COLO829 (cell line): ENCODE results near the gene PTPN23.
"Not testable (repeated sequence)": the region's sequence is repeated elsewhere in the genome, so short reads cannot be mapped to it uniquely, and the experiment has no call there.

Experiments used
- DNase-seq: peaks from one replicate; pipeline ENCODE4 v3.0.0; 2012; ENCODE audit warnings: low spot score

PTPN23 gene

DNA sequence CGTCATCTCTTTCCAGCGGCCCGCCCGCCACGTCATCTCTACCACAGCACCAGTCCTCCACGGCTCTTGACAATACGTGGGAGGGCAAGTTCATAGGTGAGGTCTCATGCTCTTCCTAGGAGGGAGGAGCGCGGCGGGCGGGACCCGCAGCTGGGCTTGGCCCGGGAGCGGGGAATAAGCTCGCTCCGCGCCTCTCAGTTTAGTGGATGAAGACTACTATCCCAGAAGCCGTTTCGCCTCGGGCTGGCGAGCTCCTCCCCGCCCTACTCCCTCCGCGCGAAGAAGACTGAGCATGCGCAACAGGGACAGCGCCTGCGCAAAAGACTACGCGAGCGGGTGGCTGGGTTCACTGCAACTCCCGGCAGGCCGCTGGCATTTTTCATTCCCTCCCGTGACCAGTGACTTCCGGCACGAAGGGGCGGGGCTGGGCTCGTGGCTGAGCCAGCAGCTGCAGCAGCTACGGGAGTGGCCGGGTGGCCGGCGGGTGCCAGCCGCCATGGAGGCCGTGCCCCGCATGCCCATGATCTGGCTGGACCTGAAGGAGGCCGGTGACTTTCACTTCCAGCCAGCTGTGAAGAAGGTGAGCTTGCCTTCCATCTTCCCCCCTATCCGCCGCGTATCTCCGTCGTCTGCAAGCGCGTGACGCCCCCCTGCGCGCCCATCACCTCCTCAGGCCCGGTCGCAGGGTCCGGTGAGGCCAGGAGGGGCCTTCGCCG, at the start of gene PTPN23:
Gene PTPN23, plus strand, starts transcription at position 421 of the 716 bp plus-strand sequence. Its CDS starts 76 bp downstream, at position 497.
- DNase-seq, result peak; percentile 100

DNA sequence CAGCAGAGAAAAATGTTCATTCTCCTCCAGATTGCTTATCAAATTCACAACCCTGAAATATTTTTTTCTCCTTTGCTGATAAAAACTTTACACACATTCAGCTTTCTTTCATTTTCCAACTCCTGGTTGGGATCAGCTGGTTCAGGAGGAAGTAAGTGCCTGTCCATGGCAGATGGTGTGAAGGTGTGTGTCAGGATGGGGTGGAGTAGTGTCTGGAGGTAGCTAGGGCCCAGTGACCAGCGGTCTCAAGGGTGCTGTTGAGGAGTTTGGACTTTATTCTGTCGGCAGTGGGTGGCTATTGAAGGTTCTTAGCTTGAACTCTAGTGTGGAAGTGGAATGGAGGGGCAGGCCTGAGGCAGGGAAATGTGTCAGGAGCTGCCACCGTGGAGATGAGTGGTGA, 46.9 kb upstream of the PTPN23 start:
- no peak for DNase-seq

- DNase-seq, result no peak
Observed at GRCh38 chr3:47337656-47338055, 43.2 kb upstream of the PTPN23 start.

GRCh38 chr3:47339951-47340350, 40.9 kb upstream of the PTPN23 start:
- no peak for DNase-seq

GRCh38 chr3:47340866-47341265, 40.0 kb upstream of the PTPN23 start:
- DNase-seq, result no peak

GRCh38 chr3:47342151-47342550, 38.7 kb upstream of the PTPN23 start:
- DNase-seq, result no peak

DNA sequence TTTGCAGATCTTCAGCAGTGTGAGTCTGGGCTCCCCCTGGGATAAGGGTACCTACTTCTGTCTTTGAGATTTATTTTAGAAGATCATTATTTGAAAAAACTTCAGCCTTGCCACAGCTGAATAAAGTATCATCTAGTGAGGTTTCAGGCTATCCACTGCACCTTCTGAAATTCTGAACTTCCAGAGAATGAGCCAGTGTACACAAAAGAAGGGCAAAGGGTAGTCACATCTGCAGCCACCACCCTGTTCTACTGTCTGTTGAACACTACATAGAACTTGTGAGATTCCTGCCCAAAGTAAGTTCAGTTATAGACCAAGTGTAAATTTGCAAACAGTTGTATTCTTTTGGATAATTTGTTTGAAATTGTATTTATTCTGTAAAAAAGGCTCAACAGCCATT, 38.0 kb upstream of the PTPN23 start:
- no peak for DNase-seq

GRCh38 chr3:47343471-47343971, 37.3 kb upstream of the PTPN23 start:
- no peak for DNase-seq

DNA sequence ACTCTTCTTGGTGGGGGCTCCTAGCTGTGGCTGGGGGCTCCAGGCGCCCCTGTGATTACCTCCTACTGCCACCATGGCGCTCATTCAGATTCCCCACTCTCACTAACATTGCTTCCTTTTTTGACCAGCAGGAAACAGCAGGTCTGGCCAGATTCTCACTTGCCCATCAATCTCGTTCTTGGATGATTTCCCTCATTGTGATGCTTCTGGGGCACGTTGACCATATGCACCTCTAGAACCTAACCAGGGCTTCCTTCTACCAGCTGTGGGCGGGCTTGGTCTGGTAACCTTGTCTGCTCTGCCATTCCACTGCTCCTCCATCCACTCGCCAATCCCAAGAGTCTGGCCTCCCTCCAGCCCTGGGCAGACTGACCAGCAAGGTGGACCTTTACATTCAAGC, 35.9 kb upstream of the PTPN23 start:
- DNase-seq, result no peak

GRCh38 chr3:47347217-47347801, 33.5 kb upstream of the PTPN23 start:
- DNase-seq, result no peak

DNA sequence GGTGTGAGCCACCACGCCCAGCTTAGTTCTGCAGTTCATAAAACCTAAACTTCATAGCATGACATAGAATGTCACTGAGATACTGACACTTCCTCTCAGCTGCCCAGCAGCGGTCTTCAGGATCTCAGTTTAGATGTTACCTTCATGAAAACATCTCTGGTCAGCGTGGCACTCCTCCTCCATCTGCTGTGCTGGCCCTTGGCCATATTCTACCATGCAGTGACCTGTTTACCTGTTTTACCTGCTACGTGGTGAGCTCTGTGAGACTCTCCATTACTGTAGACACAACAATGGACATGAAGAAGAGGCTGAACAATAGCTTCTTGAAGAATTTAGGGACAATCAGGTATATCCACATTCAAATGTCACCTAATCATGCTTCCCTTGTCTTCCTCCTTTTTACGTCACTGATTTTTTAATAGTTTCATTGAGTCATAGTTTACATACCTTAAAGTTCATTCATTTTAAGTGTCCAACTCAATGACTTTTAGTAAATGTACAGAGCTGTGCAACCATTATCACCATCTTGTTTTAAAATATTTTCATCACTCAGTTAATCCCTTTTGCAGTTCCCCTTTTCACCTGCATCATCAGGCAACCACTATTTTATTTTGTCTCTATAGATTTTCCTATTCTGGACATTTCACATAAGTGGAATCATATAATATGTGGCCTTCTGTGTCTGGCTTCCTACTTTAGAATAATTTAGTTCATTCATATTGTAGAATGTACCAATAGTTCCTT, 32.2 kb upstream of the PTPN23 start:
- no peak for DNase-seq

GRCh38 chr3:47355010-47355409, 25.8 kb upstream of the PTPN23 start:
- no peak for DNase-seq

GRCh38 chr3:47356201-47356600, 24.6 kb upstream of the PTPN23 start:
- DNase-seq, result no peak

DNA sequence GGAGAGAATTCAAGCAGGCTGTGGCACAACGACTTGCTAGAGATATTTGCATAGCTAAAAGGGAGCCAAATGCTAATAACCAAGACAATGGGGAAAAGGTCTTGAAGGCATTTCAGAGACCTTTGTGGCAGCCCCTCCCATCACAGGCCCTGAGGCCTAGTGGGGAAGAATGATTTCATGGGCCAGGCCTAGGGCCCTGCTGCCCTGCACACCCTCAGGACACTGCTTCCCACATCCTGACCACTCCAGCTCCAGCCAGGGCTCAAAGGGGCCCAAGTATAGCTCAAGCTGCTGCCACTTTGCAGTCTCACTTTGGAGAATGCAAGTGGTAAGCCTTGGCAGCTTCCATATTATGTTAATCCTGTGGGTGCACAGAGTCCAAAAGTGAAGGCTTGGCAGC, 21.5 kb upstream of the PTPN23 start:
- no peak for DNase-seq

GRCh38 chr3:47360110-47360517, 20.7 kb upstream of the PTPN23 start:
- DNase-seq, result not testable (repeated sequence)

DNA sequence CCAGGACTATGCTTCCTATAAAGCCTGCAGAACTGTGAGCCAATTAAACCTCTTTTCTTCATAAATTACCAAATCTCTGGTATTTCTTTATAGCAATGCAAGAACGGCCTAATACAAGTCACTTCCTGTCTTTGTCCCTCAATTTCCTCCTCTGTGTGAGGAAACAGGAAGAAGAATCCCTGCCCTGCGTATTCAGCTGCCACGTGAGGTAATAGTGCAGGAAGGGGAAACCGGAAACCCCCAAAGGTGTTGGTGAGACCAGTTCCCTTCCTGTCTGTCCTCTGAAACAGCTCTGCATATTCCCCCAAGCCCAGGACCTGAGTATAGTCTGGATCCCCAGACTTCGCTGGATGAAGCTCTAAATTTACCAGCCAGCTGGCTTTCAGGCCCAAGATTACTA, 18.1 kb upstream of the PTPN23 start:
- no peak for DNase-seq

DNA sequence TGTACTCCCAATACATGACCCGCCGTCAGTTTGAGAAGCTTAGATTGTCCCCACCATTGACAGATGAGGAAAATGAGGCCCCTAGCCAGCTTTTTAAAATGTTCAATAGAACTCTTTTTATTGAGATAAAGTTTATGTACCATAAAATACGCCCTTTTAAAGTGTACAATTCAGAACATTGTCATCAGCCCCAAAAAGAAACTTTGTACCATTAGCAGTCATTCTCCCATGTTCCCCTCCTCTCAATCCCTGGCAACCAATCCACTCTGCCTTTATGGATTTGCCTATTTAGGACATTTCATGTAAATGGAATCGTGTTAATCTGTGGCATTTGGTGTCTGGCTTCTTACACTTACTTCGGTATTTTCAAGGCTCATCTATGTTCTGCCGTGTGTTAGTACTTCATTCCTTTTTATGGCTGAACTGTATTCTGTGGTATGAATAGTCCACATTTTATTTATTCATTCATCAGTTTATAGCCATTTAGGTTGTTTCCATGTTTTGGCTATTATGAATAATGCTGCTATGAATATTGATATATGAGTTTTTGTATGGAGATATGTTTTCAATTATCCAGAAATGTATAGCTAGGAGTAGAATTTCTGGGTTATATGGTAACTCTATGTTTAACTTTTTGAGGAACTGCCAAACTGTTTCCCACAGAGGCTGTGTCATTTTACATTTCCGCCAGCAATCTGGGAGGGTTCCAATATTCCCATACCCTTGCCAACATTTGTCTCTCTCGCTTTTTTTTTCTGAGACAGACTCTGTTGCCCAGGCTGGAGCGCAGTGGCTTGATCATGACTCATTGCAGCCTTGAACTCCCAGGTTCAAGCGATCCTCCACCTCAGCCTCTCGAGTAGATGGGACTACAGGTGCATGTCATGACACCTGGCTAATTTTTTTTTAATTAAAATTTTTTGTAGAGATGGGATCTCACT, 15.3 kb upstream of the PTPN23 start:
- DNase-seq, result no peak

GRCh38 chr3:47366833-47367232, 14.0 kb upstream of the PTPN23 start:
- no peak for DNase-seq

GRCh38 chr3:47367631-47368030, 13.2 kb upstream of the PTPN23 start:
- no peak for DNase-seq

- DNase-seq, result not testable (repeated sequence)
Observed at GRCh38 chr3:47370020-47370419, 10.8 kb upstream of the PTPN23 start.

DNA sequence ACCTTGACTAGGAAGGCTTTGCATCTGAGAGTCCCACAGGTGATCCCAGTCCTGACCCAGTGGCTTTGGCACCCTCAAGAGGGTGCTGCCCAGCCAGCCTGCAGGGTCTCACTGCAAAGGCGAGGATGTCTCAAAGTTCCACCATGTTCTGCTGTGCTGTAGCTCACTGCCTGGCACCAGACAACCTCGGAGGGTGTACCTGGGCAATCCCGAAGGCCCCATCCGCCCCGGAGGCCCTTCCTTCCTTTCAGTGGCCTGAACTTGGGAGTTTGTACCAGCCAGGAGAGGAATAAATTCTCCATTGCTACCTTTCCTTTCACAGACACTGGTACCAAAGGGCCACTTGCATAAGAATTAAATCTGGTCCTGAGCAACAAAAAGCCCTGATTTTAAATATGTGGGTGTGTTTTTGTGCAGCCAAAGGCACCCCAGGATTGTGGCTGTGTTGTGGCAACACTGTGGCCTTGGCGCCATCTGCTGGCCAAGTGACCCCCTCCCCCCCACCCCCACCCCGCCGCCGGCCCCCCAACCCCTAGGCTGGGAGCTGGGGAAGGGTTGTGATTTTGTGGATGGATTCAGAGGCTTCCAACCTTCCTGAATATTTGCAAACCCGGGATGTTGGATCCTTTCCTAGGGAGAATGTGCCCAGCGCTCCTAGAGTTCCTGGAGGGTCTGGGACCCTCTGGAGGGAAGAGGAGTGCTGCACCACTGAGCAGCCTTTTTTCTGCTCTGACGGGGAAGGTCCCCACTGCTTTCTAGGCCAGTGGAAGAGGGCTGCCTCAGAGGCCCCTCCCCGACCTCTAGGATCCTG, 9.7 kb upstream of the PTPN23 start:
- no peak for DNase-seq
